ENCODE measurements around the gene AURKB. TPM values are rescaled to one million over a fixed set of nuclear protein-coding genes. Genes with fewer than 3 reads are reported as not detected.
A peak's percentile ranks its signal among the peaks of the same experiment; 100 is the strongest.

AURKB gene
- total and polyA plus RNA-seq, 10 of the 15 experiments (the other 5 are each of a cell fraction or from before 2014, with no cell fraction given), result 52.7 to 209 (median 128) TPM

- TF ChIP-seq, protein P1, sequence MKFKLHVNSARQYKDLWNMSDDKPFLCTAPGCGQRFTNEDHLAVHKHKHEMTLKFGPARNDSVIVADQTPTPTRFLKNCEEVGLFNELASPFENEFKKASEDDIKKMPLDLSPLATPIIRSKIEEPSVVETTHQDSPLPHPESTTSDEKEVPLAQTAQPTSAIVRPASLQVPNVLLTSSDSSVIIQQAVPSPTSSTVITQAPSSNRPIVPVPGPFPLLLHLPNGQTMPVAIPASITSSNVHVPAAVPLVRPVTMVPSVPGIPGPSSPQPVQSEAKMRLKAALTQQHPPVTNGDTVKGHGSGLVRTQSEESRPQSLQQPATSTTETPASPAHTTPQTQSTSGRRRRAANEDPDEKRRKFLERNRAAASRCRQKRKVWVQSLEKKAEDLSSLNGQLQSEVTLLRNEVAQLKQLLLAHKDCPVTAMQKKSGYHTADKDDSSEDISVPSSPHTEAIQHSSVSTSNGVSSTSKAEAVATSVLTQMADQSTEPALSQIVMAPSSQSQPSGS (IDR thresholded peaks at IDR 0.05; ENCODE audit: low read length), result no peak
- TF ChIP-seq SIN3A (IDR thresholded peaks at IDR 0.05; ENCODE audit: low read depth, low read length), result no peak
- TF ChIP-seq, protein P2, sequence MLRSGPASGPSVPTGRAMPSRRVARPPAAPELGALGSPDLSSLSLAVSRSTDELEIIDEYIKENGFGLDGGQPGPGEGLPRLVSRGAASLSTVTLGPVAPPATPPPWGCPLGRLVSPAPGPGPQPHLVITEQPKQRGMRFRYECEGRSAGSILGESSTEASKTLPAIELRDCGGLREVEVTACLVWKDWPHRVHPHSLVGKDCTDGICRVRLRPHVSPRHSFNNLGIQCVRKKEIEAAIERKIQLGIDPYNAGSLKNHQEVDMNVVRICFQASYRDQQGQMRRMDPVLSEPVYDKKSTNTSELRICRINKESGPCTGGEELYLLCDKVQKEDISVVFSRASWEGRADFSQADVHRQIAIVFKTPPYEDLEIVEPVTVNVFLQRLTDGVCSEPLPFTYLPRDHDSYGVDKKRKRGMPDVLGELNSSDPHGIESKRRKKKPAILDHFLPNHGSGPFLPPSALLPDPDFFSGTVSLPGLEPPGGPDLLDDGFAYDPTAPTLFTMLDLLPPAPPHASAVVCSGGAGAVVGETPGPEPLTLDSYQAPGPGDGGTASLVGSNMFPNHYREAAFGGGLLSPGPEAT (IDR thresholded peaks at IDR 0.05; ENCODE audit: low read depth), result peak; percentile 60; the same call in 1 of the 2 replicates
- TF ChIP-seq CTCF (IDR thresholded peaks at IDR 0.05 in 2 of 3, conservative IDR thresholded peaks at IDR 0.05 in 1 of 3; ENCODE audit: control insufficient read depth in 2 of 3, extremely low read depth in 1 of 3, insufficient read depth in 1 of 3, low read depth in 3 of 3, low read length in 3 of 3), result peak; percentile 82 to 87 (median 84)
- no peak for TF ChIP-seq MYC (IDR thresholded peaks at IDR 0.05; ENCODE audit: insufficient read depth, insufficient read length, insufficient replicate concordance, low read length, severe bottlenecking)
- peak; percentile 47; the same call in 1 of the 2 replicates for TF ChIP-seq IKZF1 (conservative IDR thresholded peaks at IDR 0.05)
- peak; percentile 72; the same call in 1 of the 2 replicates for TF ChIP-seq ESRRA (IDR thresholded peaks at IDR 0.05; ENCODE audit: low read length)
- TF ChIP-seq BACH1 (IDR thresholded peaks at IDR 0.05; ENCODE audit: borderline replicate concordance), result peak; percentile 64; the same call in 1 of the 2 replicates
- TF ChIP-seq NKRF (conservative IDR thresholded peaks at IDR 0.05), result 0 out of 2 replicates have a peak, but pooled peaks have one; percentile 17
- TF ChIP-seq ZNF207 (IDR thresholded peaks at IDR 0.05; ENCODE audit: borderline replicate concordance), result 0 out of 2 replicates have a peak, but pooled peaks have one; percentile 34
- no peak for TF ChIP-seq ZNF274 (IDR thresholded peaks at IDR 0.05; ENCODE audit: insufficient read depth, insufficient read length)
- TF ChIP-seq SMC3 (IDR thresholded peaks at IDR 0.05; ENCODE audit: borderline replicate concordance, low read length), result peak; percentile 63; the same call in 1 of the 2 replicates
- TF ChIP-seq NBN (IDR thresholded peaks at IDR 0.05), result peak; percentile 52; the same call in 1 of the 2 replicates
- TF ChIP-seq HDGF (IDR thresholded peaks at IDR 0.05), result 0 out of 2 replicates have a peak, but pooled peaks have one; percentile 57
- no peak for TF ChIP-seq BMI1 (IDR thresholded peaks at IDR 0.05; ENCODE audit: borderline replicate concordance)
- no peak for TF ChIP-seq NFYA (IDR thresholded peaks at IDR 0.05; ENCODE audit: borderline replicate concordance, low read depth, low read length)
- TF ChIP-seq SMARCA5 (IDR thresholded peaks at IDR 0.05), result peak; percentile 78
- TF ChIP-seq CREB1 (IDR thresholded peaks at IDR 0.05; ENCODE audit: low read depth), result peak; percentile 40; the same call in 1 of the 2 replicates
- TF ChIP-seq POLR2AphosphoS5 (IDR thresholded peaks at IDR 0.05; ENCODE audit: low read length), result peak; percentile 20; the same call in 1 of the 2 replicates
Measured at GRCh38 chr17:8158267-8159031, 51.9 kb downstream of the AURKB start (continued).

Measured in GM12878 (cell line).